ENCODE measurements around the gene ANKRD63. TPM values are rescaled to one million over a fixed set of nuclear protein-coding genes. Genes with fewer than 3 reads are reported as not detected.

Gene ANKRD63
- total RNA-seq, 4 donors from 2014 or later: not detected

- Histone ChIP-seq H3K4me3 (peak overlapping the region; percentile 86 to 95 (median 95)), H3K9me3 (no peaks in the 10 kb centered on the region), H3K27ac (replicated peaks in 1 of 4) (peak overlapping the region; percentile 92 to 98 (median 96)), H3K36me3 (peaks cover 0 to 5% (median 0%) of the 10 kb centered on the region in 4 donors), H3K27me3 (no peaks in the 10 kb centered on the region), H3K4me1 (peaks cover 63 to 91% (median 85%) of the 10 kb centered on the region in 4 donors)
- intact Hi-C loops (cut with DNase I): no loop called here
- WGBS: 65% methylated on average over 2 of the region's 2 CpGs
- DNase-seq (ENCODE audit: extremely low spot score): no peak
- TF ChIP-seq POLR2AphosphoS5 (IDR thresholded peaks at IDR 0.05) (no peak), POLR2A (IDR thresholded peaks at IDR 0.05; ENCODE audit: low read depth) (no peak), EP300 (IDR thresholded peaks at IDR 0.05) (no peak), CTCF (IDR thresholded peaks at IDR 0.05) (no peak)
Measured at GRCh38 chr15:40325700-40326099, 42.8 kb upstream of the ANKRD63 start.

- H3K27me3 ChIP-seq: no peaks in the 10 kb centered on the region
- peak overlapping the region; percentile 86 to 95 (median 95) for H3K4me3 ChIP-seq
- H3K27ac ChIP-seq (replicated peaks in 1 of 4): peak overlapping the region; percentile 92 to 98 (median 96)
- H3K4me1 ChIP-seq: peaks cover 58 to 89% (median 82%) of the 10 kb centered on the region in 4 donors
- DNase-seq (ENCODE audit: extremely low spot score): no peak
- 43% methylated on average over 2 of the region's 2 CpGs for WGBS
- H3K9me3 ChIP-seq: no peaks in the 10 kb centered on the region
- H3K36me3 ChIP-seq: peaks cover 0 to 5% (median 0%) of the 10 kb centered on the region in 4 donors
- TF ChIP-seq POLR2AphosphoS5 (IDR thresholded peaks at IDR 0.05): no peak
- no peak for TF ChIP-seq POLR2A (IDR thresholded peaks at IDR 0.05; ENCODE audit: low read depth)
- TF ChIP-seq EP300 (IDR thresholded peaks at IDR 0.05): no peak
- TF ChIP-seq CTCF (IDR thresholded peaks at IDR 0.05): no peak
- intact Hi-C loops (cut with DNase I): no loop called here
Measured at GRCh38 chr15:40325188-40325587, 42.3 kb upstream of the ANKRD63 start.

- Histone ChIP-seq H3K4me3 (peak overlapping the region; percentile 86 to 95 (median 95)), H3K36me3 (peaks cover 0 to 5% (median 0%) of the 10 kb centered on the region in 4 donors), H3K4me1 (peaks cover 48 to 80% (median 73%) of the 10 kb centered on the region in 4 donors), H3K27ac (replicated peaks in 1 of 4) (peak overlapping the region; percentile 92 to 98 (median 96)), H3K9me3 (no peaks in the 10 kb centered on the region), H3K27me3 (no peaks in the 10 kb centered on the region)
- no peak for DNase-seq (ENCODE audit: extremely low spot score)
- intact Hi-C loops (cut with DNase I): loop anchor here (2.0 to 5.0 kb wide), 2 partner anchors 15 to 43 kb away; no protein-coding TSS in a partner anchor
- TF ChIP-seq EP300 (IDR thresholded peaks at IDR 0.05) (no peak), POLR2A (IDR thresholded peaks at IDR 0.05; ENCODE audit: low read depth) (no peak), POLR2AphosphoS5 (IDR thresholded peaks at IDR 0.05) (no peak), CTCF (IDR thresholded peaks at IDR 0.05) (no peak)
- WGBS: 6% methylated on average over 6 of the region's 101 CpGs
Measured at GRCh38 chr15:40323953-40324937, 41.4 kb upstream of the ANKRD63 start.

- TF ChIP-seq POLR2AphosphoS5 (IDR thresholded peaks at IDR 0.05) (peak; percentile 66 to 83), POLR2A (IDR thresholded peaks at IDR 0.05; ENCODE audit: low read depth) (no peak), EP300 (IDR thresholded peaks at IDR 0.05) (no peak), CTCF (IDR thresholded peaks at IDR 0.05) (peak; percentile 60 to 77 (median 72))
- Histone ChIP-seq H3K9me3 (no peaks in the 10 kb centered on the region), H3K27me3 (no peaks in the 10 kb centered on the region), H3K4me3 (peak within 1 kb of the TSS; percentile 86 to 95 (median 95)), H3K36me3 (peaks cover 0 to 5% (median 0%) of the 10 kb centered on the region in 4 donors), H3K4me1 (peaks cover 40 to 71% (median 64%) of the 10 kb centered on the region in 4 donors), H3K27ac (replicated peaks in 1 of 4) (peak within 1 kb of the TSS; percentile 92 to 98 (median 96))
- DNase-seq (ENCODE audit: extremely low spot score): peak; percentile 97
- WGBS: 1% methylated on average over 31 of the region's 103 CpGs
- intact Hi-C loops (cut with DNase I): loop anchor here (2.0 to 5.0 kb wide), 2 partner anchors 15 to 44 kb away; no protein-coding TSS in a partner anchor
Measured at GRCh38 chr15:40323239-40323952, 40.5 kb upstream of the ANKRD63 start, which contains the start of gene INAFM2. TSS of gene INAFM2 (plus strand) at chr15:40323692. CDS start at chr15:40324056, 364 bp downstream.

Measured in esophagus muscularis mucosa (tissue), 4 donors.